Fibroblast of mammary gland (primary cell): ENCODE measurements around the gene SDK2.

Experiments
- DNase-seq: peaks from one replicate; pipeline ENCODE4 v3.0.0-alpha.2; 2010; ENCODE audit warnings: low read depth
- H3K4me3 ChIP-seq: 2 replicates; pipeline ENCODE4 v1.5.1; 2011; ENCODE audit warnings: low read depth, mild to moderate bottlenecking, low read length, moderate library complexity; ENCODE audit not compliant: control insufficient read depth
- CTCF ChIP-seq: conservative IDR thresholded peaks from 2 replicates; pipeline ENCODE4 v1.5.1; 2011; ENCODE audit warnings: low read depth, low read length, inconsistent platforms; ENCODE audit not compliant: control insufficient read depth, insufficient read depth

SDK2 gene

GRCh38 chr17:73497721-73498120 lies 146.5 kb downstream of the SDK2 start:
- no peak overlapping the region for H3K4me3 ChIP-seq
- no peak for DNase-seq
- TF ChIP-seq CTCF = no peak

GRCh38 chr17:73496232-73496631 lies 148.0 kb downstream of the SDK2 start:
- no peak for DNase-seq
- no peak overlapping the region for H3K4me3 ChIP-seq
- TF ChIP-seq CTCF = no peak

- no peak overlapping the region for H3K4me3 ChIP-seq
- DNase-seq = no peak
- no peak for TF ChIP-seq CTCF
These were observed 148.6 kb downstream of the SDK2 start for GRCh38 chr17:73495641-73496040.

GRCh38 chr17:73494950-73495349 lies 149.3 kb downstream of the SDK2 start:
- H3K4me3 ChIP-seq = no peak overlapping the region
- TF ChIP-seq CTCF = no peak
- no peak for DNase-seq

GRCh38 chr17:73493956-73494926 lies 150.0 kb downstream of the SDK2 start:
- H3K4me3 ChIP-seq = no peak overlapping the region
- TF ChIP-seq CTCF = no peak
- DNase-seq = no peak

GRCh38 chr17:73492821-73493814 lies 151.1 kb downstream of the SDK2 start:
- TF ChIP-seq CTCF = no peak
- no peak overlapping the region for H3K4me3 ChIP-seq
- DNase-seq = no peak
